Measurements from ENCODE around the gene MTUS2.

Gene MTUS2

GRCh38 chr13:29530901-29531300 lies 710.8 kb downstream of the MTUS2 start:
- no peaks in the 10 kb centered on the region for H3K79me2 ChIP-seq (ENCODE audit: low read length)
- H3K9ac ChIP-seq (ENCODE audit: low read length), result no peak overlapping the region
- H3K9me3 ChIP-seq (replicated peaks; ENCODE audit: insufficient read depth, low read length), result no peaks in the 10 kb centered on the region
- no peak overlapping the region for H2AFZ ChIP-seq (ENCODE audit: low read length)
- no peaks in the 10 kb centered on the region for H3K27me3 ChIP-seq (replicated peaks; ENCODE audit: insufficient read depth, low read length)
- H3F3A ChIP-seq (ENCODE audit: insufficient read depth, low read length), result no peaks in the 10 kb centered on the region
- H3K4me1 ChIP-seq (ENCODE audit: low read length), result no peaks in the 10 kb centered on the region
- no peaks in the 10 kb centered on the region for H3K9me2 ChIP-seq (replicated peaks; ENCODE audit: insufficient read depth, low read length)
- TF ChIP-seq CTCF (IDR thresholded peaks at IDR 0.05; ENCODE audit: low read length) (no peak), EZH2phosphoT487 (IDR thresholded peaks at IDR 0.05; ENCODE audit: low read length) (no peak), EZH2 (optimal IDR thresholded peaks at IDR 0.05; ENCODE audit: low read depth, low read length) (no peak)
- no peak for DNase-seq
- H4K20me1 ChIP-seq (ENCODE audit: insufficient read depth, low read length), result no peaks in the 10 kb centered on the region
- H3K4me3 ChIP-seq (ENCODE audit: low read length), result no peak overlapping the region
- H3K4me2 ChIP-seq (ENCODE audit: low read depth, low read length), result no peak overlapping the region
- no peak overlapping the region for H3K27ac ChIP-seq (ENCODE audit: low read length)
- no peaks in the 10 kb centered on the region; the same call in 1 of the 2 replicates for H3K36me3 ChIP-seq (replicated peaks; ENCODE audit: insufficient read depth, low read length)

GRCh38 chr13:29532116-29532515 lies 712.0 kb downstream of the MTUS2 start:
- H4K20me1 ChIP-seq (ENCODE audit: insufficient read depth, low read length), result no peaks in the 10 kb centered on the region
- H3K36me3 ChIP-seq (replicated peaks; ENCODE audit: insufficient read depth, low read length), result no peaks in the 10 kb centered on the region; the same call in 1 of the 2 replicates

GRCh38 chr13:29532821-29533220 lies 712.7 kb downstream of the MTUS2 start:
- Histone ChIP-seq H3K4me1 (ENCODE audit: low read length) (no peaks in the 10 kb centered on the region), H3K79me2 (ENCODE audit: low read length) (no peaks in the 10 kb centered on the region), H4K20me1 (ENCODE audit: insufficient read depth, low read length) (no peaks in the 10 kb centered on the region), H3K27me3 (replicated peaks; ENCODE audit: insufficient read depth, low read length) (no peaks in the 10 kb centered on the region), H2AFZ (ENCODE audit: low read length) (no peak overlapping the region), H3K9me2 (replicated peaks; ENCODE audit: insufficient read depth, low read length) (no peaks in the 10 kb centered on the region), H3K4me2 (ENCODE audit: low read depth, low read length) (no peak overlapping the region), H3K4me3 (ENCODE audit: low read length) (no peak overlapping the region), H3K9me3 (replicated peaks; ENCODE audit: insufficient read depth, low read length) (no peaks in the 10 kb centered on the region), H3F3A (ENCODE audit: insufficient read depth, low read length) (no peaks in the 10 kb centered on the region), H3K27ac (ENCODE audit: low read length) (no peak overlapping the region), H3K9ac (ENCODE audit: low read length) (no peak overlapping the region), H3K36me3 (replicated peaks; ENCODE audit: insufficient read depth, low read length) (no peaks in the 10 kb centered on the region; the same call in 1 of the 2 replicates)
- DNase-seq, result no peak
- TF ChIP-seq EZH2phosphoT487 (IDR thresholded peaks at IDR 0.05; ENCODE audit: low read length) (no peak), EZH2 (optimal IDR thresholded peaks at IDR 0.05; ENCODE audit: low read depth, low read length) (no peak), CTCF (IDR thresholded peaks at IDR 0.05; ENCODE audit: low read length) (no peak)

More at GRCh38 chr13:29532116-29532515, 712.0 kb downstream of the MTUS2 start:
- Histone ChIP-seq H3K9me2 (replicated peaks; ENCODE audit: insufficient read depth, low read length) (no peaks in the 10 kb centered on the region), H3K27ac (ENCODE audit: low read length) (no peak overlapping the region), H3K79me2 (ENCODE audit: low read length) (no peaks in the 10 kb centered on the region), H3K27me3 (replicated peaks; ENCODE audit: insufficient read depth, low read length) (no peaks in the 10 kb centered on the region), H3K4me1 (ENCODE audit: low read length) (no peaks in the 10 kb centered on the region), H3F3A (ENCODE audit: insufficient read depth, low read length) (no peaks in the 10 kb centered on the region), H3K9me3 (replicated peaks; ENCODE audit: insufficient read depth, low read length) (no peaks in the 10 kb centered on the region), H3K4me2 (ENCODE audit: low read depth, low read length) (no peak overlapping the region), H3K9ac (ENCODE audit: low read length) (no peak overlapping the region), H3K4me3 (ENCODE audit: low read length) (no peak overlapping the region), H2AFZ (ENCODE audit: low read length) (no peak overlapping the region)
- no peak for TF ChIP-seq EZH2 (optimal IDR thresholded peaks at IDR 0.05; ENCODE audit: low read depth, low read length)
- TF ChIP-seq CTCF (IDR thresholded peaks at IDR 0.05; ENCODE audit: low read length), result no peak
- no peak for TF ChIP-seq EZH2phosphoT487 (IDR thresholded peaks at IDR 0.05; ENCODE audit: low read length)
- DNase-seq, result no peak

Data from MM.1S (cell line).